ENCODE data around the gene OCLN. TPM values are rescaled to one million over a fixed set of nuclear protein-coding genes. Genes with fewer than 3 reads are reported as not detected.
"Not testable (repeated sequence)": the region's sequence is repeated elsewhere in the genome, so short reads cannot be mapped to it uniquely, and the experiment has no call there.

The OCLN gene, protein sequence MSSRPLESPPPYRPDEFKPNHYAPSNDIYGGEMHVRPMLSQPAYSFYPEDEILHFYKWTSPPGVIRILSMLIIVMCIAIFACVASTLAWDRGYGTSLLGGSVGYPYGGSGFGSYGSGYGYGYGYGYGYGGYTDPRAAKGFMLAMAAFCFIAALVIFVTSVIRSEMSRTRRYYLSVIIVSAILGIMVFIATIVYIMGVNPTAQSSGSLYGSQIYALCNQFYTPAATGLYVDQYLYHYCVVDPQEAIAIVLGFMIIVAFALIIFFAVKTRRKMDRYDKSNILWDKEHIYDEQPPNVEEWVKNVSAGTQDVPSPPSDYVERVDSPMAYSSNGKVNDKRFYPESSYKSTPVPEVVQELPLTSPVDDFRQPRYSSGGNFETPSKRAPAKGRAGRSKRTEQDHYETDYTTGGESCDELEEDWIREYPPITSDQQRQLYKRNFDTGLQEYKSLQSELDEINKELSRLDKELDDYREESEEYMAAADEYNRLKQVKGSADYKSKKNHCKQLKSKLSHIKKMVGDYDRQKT
- 1 to 10 TPM; 4.0 to 8.5 TPM for total RNA-seq

DNA sequence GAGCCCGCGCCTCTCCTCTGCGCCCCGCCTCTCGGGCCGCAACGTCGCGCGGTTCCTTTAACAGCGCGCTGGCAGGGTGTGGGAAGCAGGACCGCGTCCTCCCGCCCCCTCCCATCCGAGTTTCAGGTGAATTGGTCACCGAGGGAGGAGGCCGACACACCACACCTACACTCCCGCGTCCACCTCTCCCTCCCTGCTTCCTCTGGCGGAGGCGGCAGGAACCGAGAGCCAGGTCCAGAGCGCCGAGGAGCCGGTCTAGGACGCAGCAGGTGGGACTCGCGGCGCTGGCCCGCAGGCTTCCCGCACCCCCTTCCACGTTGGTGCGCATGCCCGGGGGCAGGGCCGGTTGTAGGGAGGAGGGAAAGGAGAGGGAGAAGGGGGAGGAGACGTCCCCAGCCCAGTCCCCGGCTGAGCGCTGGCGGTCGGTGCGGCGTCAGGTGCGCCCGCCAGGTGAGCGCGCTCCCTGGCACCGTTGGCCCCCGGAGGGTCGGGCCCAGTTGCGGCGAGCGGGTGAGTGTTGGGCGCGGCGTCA is at the start of gene OCLN:
TSS of gene OCLN (plus strand) at position 400 of the 532 bp plus-strand sequence. CDS start 11,455 bp downstream, outside the sequence.
- Histone ChIP-seq H3K4me1 (ENCODE audit: control insufficient read depth in 1 of 2, low read depth in 2 of 2) (peaks cover 0 to 22% of the 10 kb centered on the region in 2 donors), H3K36me3 (no peaks in the 10 kb centered on the region), H3K9me3 (no peaks in the 10 kb centered on the region), H3K27me3 (replicated peaks; ENCODE audit: insufficient read depth) (no peaks in the 10 kb centered on the region), H3K27ac (no peak within 1 kb of the TSS), H3K4me3 (peak within 1 kb of the TSS; percentile 73)
- DNase-seq (ENCODE audit: low spot score) (no peak), ATAC-seq (ENCODE audit: insufficient number of reproducible peaks, low FRiP score, low read depth) (no peak)
- TF ChIP-seq, protein P1, sequence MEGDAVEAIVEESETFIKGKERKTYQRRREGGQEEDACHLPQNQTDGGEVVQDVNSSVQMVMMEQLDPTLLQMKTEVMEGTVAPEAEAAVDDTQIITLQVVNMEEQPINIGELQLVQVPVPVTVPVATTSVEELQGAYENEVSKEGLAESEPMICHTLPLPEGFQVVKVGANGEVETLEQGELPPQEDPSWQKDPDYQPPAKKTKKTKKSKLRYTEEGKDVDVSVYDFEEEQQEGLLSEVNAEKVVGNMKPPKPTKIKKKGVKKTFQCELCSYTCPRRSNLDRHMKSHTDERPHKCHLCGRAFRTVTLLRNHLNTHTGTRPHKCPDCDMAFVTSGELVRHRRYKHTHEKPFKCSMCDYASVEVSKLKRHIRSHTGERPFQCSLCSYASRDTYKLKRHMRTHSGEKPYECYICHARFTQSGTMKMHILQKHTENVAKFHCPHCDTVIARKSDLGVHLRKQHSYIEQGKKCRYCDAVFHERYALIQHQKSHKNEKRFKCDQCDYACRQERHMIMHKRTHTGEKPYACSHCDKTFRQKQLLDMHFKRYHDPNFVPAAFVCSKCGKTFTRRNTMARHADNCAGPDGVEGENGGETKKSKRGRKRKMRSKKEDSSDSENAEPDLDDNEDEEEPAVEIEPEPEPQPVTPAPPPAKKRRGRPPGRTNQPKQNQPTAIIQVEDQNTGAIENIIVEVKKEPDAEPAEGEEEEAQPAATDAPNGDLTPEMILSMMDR (IDR thresholded peaks at IDR 0.05): no peak

DNA sequence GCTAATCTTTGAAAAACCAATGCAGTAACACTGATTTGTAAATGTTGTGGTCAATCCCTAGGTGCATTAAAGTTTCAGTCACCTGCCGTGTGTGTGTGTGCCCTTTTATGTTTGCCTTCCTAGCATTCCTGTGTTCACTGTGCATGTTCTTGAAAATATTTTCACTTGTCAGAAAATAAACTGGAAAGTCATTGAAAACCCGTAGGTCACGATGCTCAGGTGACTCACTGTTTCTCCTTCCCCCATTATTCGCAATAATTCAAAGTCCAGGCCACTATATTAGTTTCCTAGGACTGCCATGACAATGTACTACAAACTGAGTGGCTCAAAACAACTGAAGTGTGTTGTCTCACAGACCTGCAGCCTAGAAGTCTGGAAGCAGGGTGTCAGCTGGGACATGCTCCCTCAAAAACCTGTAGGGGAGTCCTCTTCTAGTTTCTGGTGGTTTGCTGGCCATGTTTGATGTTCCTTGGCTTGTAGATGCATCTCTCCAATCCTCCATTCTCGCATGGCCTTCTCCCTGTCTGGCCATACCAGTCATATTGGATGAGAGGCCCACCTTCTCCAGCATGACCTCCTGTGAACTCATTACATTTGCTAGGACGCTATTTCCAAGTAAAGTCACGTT is 48.3 kb upstream of the OCLN start:
- H3K27ac ChIP-seq: no peak overlapping the region
- H3K4me3 ChIP-seq: no peak overlapping the region
- H3K36me3 ChIP-seq: no peaks in the 10 kb centered on the region
- H3K9me3 ChIP-seq: no peaks in the 10 kb centered on the region
- H3K27me3 ChIP-seq (replicated peaks; ENCODE audit: insufficient read depth): no peaks in the 10 kb centered on the region
- TF ChIP-seq, protein P1 (IDR thresholded peaks at IDR 0.05): no peak
- no peaks in the 10 kb centered on the region for H3K4me1 ChIP-seq (ENCODE audit: control insufficient read depth in 1 of 2, low read depth in 2 of 2)
- ATAC-seq (ENCODE audit: insufficient number of reproducible peaks, low FRiP score, low read depth) (no peak), DNase-seq (ENCODE audit: low spot score) (no peak)

DNA sequence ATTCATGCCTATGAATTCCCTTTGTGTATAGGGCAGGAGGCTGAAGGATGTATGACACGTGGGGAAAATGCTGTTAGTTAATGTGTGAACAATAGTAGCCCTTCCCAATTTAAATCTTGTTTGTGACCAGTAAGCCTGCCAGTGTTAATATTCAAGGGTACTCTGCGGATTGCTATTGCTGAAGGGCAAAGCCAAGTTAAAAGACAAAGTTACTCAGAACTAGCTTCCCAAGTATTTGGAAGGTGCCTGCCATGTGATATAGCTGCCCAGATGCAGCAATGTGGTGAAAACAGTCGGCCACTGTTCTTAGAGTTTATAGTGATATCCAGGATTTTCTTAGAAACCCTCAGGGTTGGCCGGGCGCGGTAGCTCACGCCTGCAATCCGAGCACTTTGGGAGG is 43.1 kb upstream of the OCLN start:
- Histone ChIP-seq H3K4me1 (ENCODE audit: control insufficient read depth in 1 of 2, low read depth in 2 of 2) (no peaks in the 10 kb centered on the region), H3K4me3 (no peak overlapping the region), H3K9me3 (no peaks in the 10 kb centered on the region), H3K27ac (no peak overlapping the region), H3K36me3 (no peaks in the 10 kb centered on the region), H3K27me3 (replicated peaks; ENCODE audit: insufficient read depth) (no peaks in the 10 kb centered on the region)
- TF ChIP-seq, protein P1 (IDR thresholded peaks at IDR 0.05): no peak
- DNase-seq (ENCODE audit: low spot score) (no peak), ATAC-seq (ENCODE audit: insufficient number of reproducible peaks, low FRiP score, low read depth) (no peak)

DNA sequence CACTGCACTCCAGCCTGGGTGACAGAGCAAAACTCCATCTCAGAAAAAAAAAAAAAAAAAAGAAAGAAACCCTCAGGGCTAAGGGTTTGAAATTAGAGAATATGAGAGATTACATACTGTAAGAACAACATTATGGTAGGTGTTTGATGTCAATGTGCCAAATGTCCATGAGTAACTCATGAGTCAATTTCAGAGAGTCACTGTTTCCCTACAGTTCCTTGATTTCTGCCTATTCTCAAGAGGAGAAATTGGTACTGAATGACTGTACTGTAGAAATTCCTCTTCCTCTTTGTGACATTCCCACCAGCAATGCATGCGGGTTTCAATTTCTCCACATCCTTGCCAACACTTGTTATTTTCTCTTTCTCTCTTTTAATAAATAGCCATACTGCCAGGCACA is 42.5 kb upstream of the OCLN start:
- H3K27me3 ChIP-seq (replicated peaks; ENCODE audit: insufficient read depth): no peaks in the 10 kb centered on the region
- H3K4me1 ChIP-seq (ENCODE audit: control insufficient read depth in 1 of 2, low read depth in 2 of 2): no peaks in the 10 kb centered on the region
- H3K36me3 ChIP-seq: no peaks in the 10 kb centered on the region
- H3K4me3 ChIP-seq: no peak overlapping the region
- no peak overlapping the region for H3K27ac ChIP-seq
- TF ChIP-seq, protein P1 (IDR thresholded peaks at IDR 0.05): no peak
- H3K9me3 ChIP-seq: no peaks in the 10 kb centered on the region
- ATAC-seq (ENCODE audit: insufficient number of reproducible peaks, low FRiP score, low read depth) (no peak), DNase-seq (ENCODE audit: low spot score) (no peak)

DNA sequence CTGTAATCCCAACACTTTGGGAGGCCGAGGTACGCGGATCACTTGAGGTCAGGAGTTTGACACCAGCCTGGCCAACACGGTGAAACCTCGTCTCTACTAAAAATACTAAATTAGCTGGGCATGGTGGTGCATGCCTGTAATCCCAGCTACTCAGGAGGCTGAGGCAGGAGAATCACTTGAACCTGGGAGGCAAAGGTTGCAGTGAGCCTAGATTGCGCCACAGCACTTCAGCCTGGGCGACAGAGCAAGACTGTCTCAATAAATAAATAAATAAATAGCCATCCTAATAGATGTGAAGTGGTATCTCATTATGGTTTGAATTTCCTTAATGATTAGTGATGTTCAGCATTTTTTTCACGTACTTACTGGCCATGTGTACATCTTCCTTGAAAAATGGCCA is 42.1 kb upstream of the OCLN start:
- H3K36me3 ChIP-seq; H3K9me3 ChIP-seq; H3K4me1 ChIP-seq (ENCODE audit: control insufficient read depth in 1 of 2, low read depth in 2 of 2); H3K4me3 ChIP-seq; ATAC-seq (ENCODE audit: insufficient number of reproducible peaks, low FRiP score, low read depth); H3K27me3 ChIP-seq (replicated peaks; ENCODE audit: insufficient read depth); DNase-seq (ENCODE audit: low spot score); H3K27ac ChIP-seq: not testable (repeated sequence)
